Astrocyte (in vitro differentiated cells and primary cell): ENCODE results near the gene KDM1B. TPM values are rescaled to one million over a fixed set of nuclear protein-coding genes. Genes with fewer than 3 reads are reported as not detected.

Source experiments
- DNase-seq: peaks from one replicate; pipeline ENCODE4 v3.0.0-alpha.2; 2010; ENCODE audit warnings: low read depth
- FAIRE-seq: peaks from 2 replicates; lab custom pipeline; 2011; peaks lifted over from hg19 to GRCh38; lab: Jason Lieb, UNC
- H2AFZ ChIP-seq: 2 replicates; pipeline ENCODE4 v1.6.0; 2012; ENCODE audit warnings: low read depth, low read length, inconsistent platforms
- H3K27ac ChIP-seq: 2 replicates; pipeline ENCODE4 v1.5.1; 2011; ENCODE audit warnings: low read depth, low read length, inconsistent platforms
- H3K27me3 ChIP-seq: 2 replicates; pipeline ENCODE4 v1.6.0; 2011; ENCODE audit warnings: low read length, inconsistent platforms; ENCODE audit not compliant: insufficient read depth
- H3K36me3 ChIP-seq: 2 replicates; pipeline ENCODE4 v1.5.1; 2011; ENCODE audit warnings: low read length, inconsistent platforms; ENCODE audit not compliant: insufficient read depth
- H3K4me1 ChIP-seq: 2 replicates; pipeline ENCODE4 v1.5.1; 2011; ENCODE audit warnings: low read length, inconsistent platforms; ENCODE audit not compliant: insufficient read depth
- H3K4me2 ChIP-seq: 2 replicates; pipeline ENCODE4 v1.6.0; 2012; ENCODE audit warnings: low read length, inconsistent platforms
- H3K4me3 ChIP-seq: 2 replicates; pipeline ENCODE4 v1.5.1; 2011; ENCODE audit warnings: low read depth, mild to moderate bottlenecking, low read length, inconsistent platforms; ENCODE audit not compliant: insufficient read depth
- H3K79me2 ChIP-seq: 2 replicates; pipeline ENCODE4 v1.6.0; 2012; ENCODE audit warnings: mild to moderate bottlenecking, low read length, inconsistent platforms; ENCODE audit not compliant: insufficient read depth
- H3K9ac ChIP-seq: 2 replicates; pipeline ENCODE4 v1.6.0; 2012; ENCODE audit warnings: mild to moderate bottlenecking, low read length, inconsistent platforms
- H3K9me3 ChIP-seq: 2 replicates; pipeline ENCODE4 v1.5.1; 2012; ENCODE audit warnings: low read depth, mild to moderate bottlenecking, low read length, inconsistent platforms; ENCODE audit not compliant: insufficient read depth
- H4K20me1 ChIP-seq: 2 replicates; pipeline ENCODE4 v1.6.0; 2012; ENCODE audit warnings: low read length, inconsistent platforms; ENCODE audit not compliant: insufficient read depth
- H3K27ac Mint-ChIP-seq: one replicate; pipeline ENCODE4 v1.8.0; 2021; ENCODE audit warnings: mild to moderate bottlenecking, mixed read lengths; ENCODE audit not compliant: unreplicated experiment
- H3K27me3 Mint-ChIP-seq: one replicate; pipeline ENCODE4 v1.8.0; 2021; ENCODE audit warnings: low read depth, mixed read lengths; ENCODE audit not compliant: unreplicated experiment
- H3K36me3 Mint-ChIP-seq: one replicate; pipeline ENCODE4 v1.8.0; 2021; ENCODE audit warnings: low read depth, mixed read lengths; ENCODE audit not compliant: unreplicated experiment
- H3K4me1 Mint-ChIP-seq: one replicate; pipeline ENCODE4 v1.8.0; 2021; ENCODE audit warnings: low read depth, mixed read lengths; ENCODE audit not compliant: unreplicated experiment
- H3K4me3 Mint-ChIP-seq: one replicate; pipeline ENCODE4 v1.8.0; 2021; ENCODE audit warnings: mild to moderate bottlenecking, moderate library complexity, mixed read lengths; ENCODE audit not compliant: unreplicated experiment
- H3K9me3 Mint-ChIP-seq: one replicate; pipeline ENCODE4 v1.8.0; 2021; ENCODE audit warnings: mild to moderate bottlenecking, mixed read lengths; ENCODE audit not compliant: unreplicated experiment
- CTCF ChIP-seq: IDR thresholded peaks from 2 replicates; pipeline ENCODE4 v1.5.1; 2011; ENCODE audit warnings: low read depth, mild to moderate bottlenecking, inconsistent platforms, low read length, moderate library complexity; ENCODE audit not compliant: insufficient read depth
- EZH2 ChIP-seq: IDR thresholded peaks from 2 replicates; pipeline ENCODE4 v1.6.1; 2012; ENCODE audit warnings: mild to moderate bottlenecking, low read length, inconsistent platforms; ENCODE audit not compliant: insufficient read depth
- total RNA-seq: library from RNA; stranded (reverse); gene quantifications from 2 replicates; pipeline ENCODE4 v1.2.1, GENCODE V29; 2021

The KDM1B gene
- total RNA-seq, 1 donor from 2014 or later, result 16.5 TPM

GRCh38 chr6:18209539-18210197 is 54.4 kb downstream of the KDM1B start:
- Histone ChIP-seq H3K27ac (no peak overlapping the region), H3K27me3 (no peaks in the 10 kb centered on the region), H2AFZ (no peak overlapping the region), H3K4me3 (no peak overlapping the region), H3K4me2 (no peak overlapping the region), H3K4me1 (peaks cover 3% of the 10 kb centered on the region), H3K9me3 (no peaks in the 10 kb centered on the region), H4K20me1 (no peaks in the 10 kb centered on the region), H3K9ac (no peak overlapping the region), H3K79me2 (no peaks in the 10 kb centered on the region), H3K36me3 (no peaks in the 10 kb centered on the region)
- H3K27me3 Mint-ChIP-seq, result no peaks in the 10 kb centered on the region
- TF ChIP-seq EZH2 (no peak), CTCF (no peak)
- FAIRE-seq (no peak), DNase-seq (no peak)
- peaks cover 8% of the 10 kb centered on the region for H3K4me1 Mint-ChIP-seq
- peaks cover 26% of the 10 kb centered on the region for H3K36me3 Mint-ChIP-seq
- H3K9me3 Mint-ChIP-seq, result no peaks in the 10 kb centered on the region
- H3K4me3 Mint-ChIP-seq, result no peak overlapping the region
- H3K27ac Mint-ChIP-seq, result peak overlapping the region; percentile 20

- Histone ChIP-seq H3K36me3 (no peaks in the 10 kb centered on the region), H3K9ac (no peak overlapping the region), H2AFZ (no peak overlapping the region), H3K27me3 (no peaks in the 10 kb centered on the region), H3K4me1 (no peaks in the 10 kb centered on the region), H3K79me2 (no peaks in the 10 kb centered on the region), H3K27ac (no peak overlapping the region), H4K20me1 (no peaks in the 10 kb centered on the region), H3K4me3 (no peak overlapping the region), H3K4me2 (no peak overlapping the region), H3K9me3 (no peaks in the 10 kb centered on the region)
- peaks cover 29% of the 10 kb centered on the region for H3K36me3 Mint-ChIP-seq
- no peak for TF ChIP-seq CTCF
- TF ChIP-seq EZH2, result no peak
- DNase-seq (no peak), FAIRE-seq (no peak)
- no peak overlapping the region for H3K4me3 Mint-ChIP-seq
- H3K27me3 Mint-ChIP-seq, result no peaks in the 10 kb centered on the region
- H3K27ac Mint-ChIP-seq, result no peak overlapping the region
- no peaks in the 10 kb centered on the region for H3K9me3 Mint-ChIP-seq
- H3K4me1 Mint-ChIP-seq, result peaks cover 6% of the 10 kb centered on the region
These were observed 55.5 kb downstream of the KDM1B start for GRCh38 chr6:18210707-18211106.

GRCh38 chr6:18211338-18211737 is 56.1 kb downstream of the KDM1B start:
- Histone ChIP-seq H3K9me3 (no peaks in the 10 kb centered on the region), H3K36me3 (no peaks in the 10 kb centered on the region), H3K27me3 (no peaks in the 10 kb centered on the region), H3K79me2 (no peaks in the 10 kb centered on the region), H3K4me1 (peaks cover 3% of the 10 kb centered on the region), H3K27ac (no peak overlapping the region), H3K4me3 (no peak overlapping the region), H3K4me2 (no peak overlapping the region), H2AFZ (no peak overlapping the region), H3K9ac (no peak overlapping the region), H4K20me1 (no peaks in the 10 kb centered on the region)
- peaks cover 8% of the 10 kb centered on the region for H3K4me1 Mint-ChIP-seq
- H3K27ac Mint-ChIP-seq, result no peak overlapping the region
- H3K4me3 Mint-ChIP-seq, result no peak overlapping the region
- TF ChIP-seq EZH2, result no peak
- TF ChIP-seq CTCF, result no peak
- no peaks in the 10 kb centered on the region for H3K9me3 Mint-ChIP-seq
- H3K27me3 Mint-ChIP-seq, result no peaks in the 10 kb centered on the region
- no peak for FAIRE-seq
- peaks cover 29% of the 10 kb centered on the region for H3K36me3 Mint-ChIP-seq
- no peak for DNase-seq
